ENCODE measurements around the gene ZNF236. TPM values are rescaled to one million over a fixed set of nuclear protein-coding genes. Genes with fewer than 3 reads are reported as not detected.

Gene ZNF236
- total RNA-seq, 1 donor from 2014 or later, result 13.3 TPM

DNA sequence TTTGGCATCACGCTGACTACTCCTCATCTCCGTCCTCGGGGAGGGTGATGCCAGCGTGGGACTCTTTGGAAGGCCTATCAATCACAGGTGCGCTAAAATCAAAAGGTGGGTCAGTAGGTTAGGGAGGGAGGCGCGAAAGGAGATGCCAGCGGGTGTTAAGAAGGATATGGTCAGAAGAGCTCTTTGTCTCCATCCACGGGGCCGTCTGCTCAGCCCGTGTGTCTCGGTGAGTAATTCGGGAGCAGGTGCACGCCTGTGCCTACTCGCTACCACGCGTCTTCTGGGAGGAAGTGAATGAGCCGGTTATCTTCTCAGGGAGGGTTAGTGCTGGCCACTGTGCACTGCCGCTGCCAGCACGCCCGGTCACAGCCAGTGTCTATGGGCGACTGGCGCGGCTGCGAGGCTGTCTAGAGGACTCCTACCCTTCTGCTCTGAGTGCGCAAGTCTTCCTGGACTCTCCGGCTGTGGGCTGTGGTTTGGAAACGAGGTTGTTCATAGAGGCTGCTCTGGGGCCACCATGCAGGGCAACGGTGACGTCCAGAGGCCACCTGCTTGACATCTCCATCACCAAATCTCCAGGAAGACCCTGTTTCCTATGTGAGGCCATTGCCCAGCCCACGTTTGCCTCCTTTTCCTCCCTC, 156.9 kb downstream of the ZNF236 start:
- Histone ChIP-seq H3K27ac (ENCODE audit: low read depth, low read length) (no peak overlapping the region), H2AFZ (ENCODE audit: low read depth, low read length) (no peak overlapping the region), H3K27me3 (ENCODE audit: insufficient read depth, low read length) (no peaks in the 10 kb centered on the region), H3K9me3 (ENCODE audit: insufficient read depth, low read depth, low read length) (no peaks in the 10 kb centered on the region), H3K4me1 (ENCODE audit: insufficient read depth, low read length) (no peaks in the 10 kb centered on the region), H3K36me3 (ENCODE audit: insufficient read depth, low read length) (no peaks in the 10 kb centered on the region), H4K20me1 (ENCODE audit: insufficient read depth, low read length) (no peaks in the 10 kb centered on the region), H3K4me2 (ENCODE audit: low read length) (no peak overlapping the region), H3K9ac (ENCODE audit: low read length) (no peak overlapping the region), H3K79me2 (ENCODE audit: insufficient read depth, low read length) (no peaks in the 10 kb centered on the region), H3K4me3 (ENCODE audit: insufficient read depth, low read depth, low read length) (no peak overlapping the region)
- FAIRE-seq (no peak), DNase-seq (ENCODE audit: low read depth) (no peak)
- no peak overlapping the region for H3K27ac Mint-ChIP-seq (ENCODE audit: unreplicated experiment)
- peaks cover 2% of the 10 kb centered on the region for H3K4me1 Mint-ChIP-seq (ENCODE audit: low read depth, unreplicated experiment)
- H3K4me3 Mint-ChIP-seq (ENCODE audit: unreplicated experiment), result no peak overlapping the region
- no peaks in the 10 kb centered on the region for H3K9me3 Mint-ChIP-seq (ENCODE audit: unreplicated experiment)
- TF ChIP-seq, protein P1, sequence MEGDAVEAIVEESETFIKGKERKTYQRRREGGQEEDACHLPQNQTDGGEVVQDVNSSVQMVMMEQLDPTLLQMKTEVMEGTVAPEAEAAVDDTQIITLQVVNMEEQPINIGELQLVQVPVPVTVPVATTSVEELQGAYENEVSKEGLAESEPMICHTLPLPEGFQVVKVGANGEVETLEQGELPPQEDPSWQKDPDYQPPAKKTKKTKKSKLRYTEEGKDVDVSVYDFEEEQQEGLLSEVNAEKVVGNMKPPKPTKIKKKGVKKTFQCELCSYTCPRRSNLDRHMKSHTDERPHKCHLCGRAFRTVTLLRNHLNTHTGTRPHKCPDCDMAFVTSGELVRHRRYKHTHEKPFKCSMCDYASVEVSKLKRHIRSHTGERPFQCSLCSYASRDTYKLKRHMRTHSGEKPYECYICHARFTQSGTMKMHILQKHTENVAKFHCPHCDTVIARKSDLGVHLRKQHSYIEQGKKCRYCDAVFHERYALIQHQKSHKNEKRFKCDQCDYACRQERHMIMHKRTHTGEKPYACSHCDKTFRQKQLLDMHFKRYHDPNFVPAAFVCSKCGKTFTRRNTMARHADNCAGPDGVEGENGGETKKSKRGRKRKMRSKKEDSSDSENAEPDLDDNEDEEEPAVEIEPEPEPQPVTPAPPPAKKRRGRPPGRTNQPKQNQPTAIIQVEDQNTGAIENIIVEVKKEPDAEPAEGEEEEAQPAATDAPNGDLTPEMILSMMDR (IDR thresholded peaks at IDR 0.05; ENCODE audit: insufficient read depth, low read depth, low read length), result no peak
- no peak for TF ChIP-seq EZH2 (IDR thresholded peaks at IDR 0.05; ENCODE audit: insufficient read depth, low read length)
- H3K36me3 Mint-ChIP-seq (ENCODE audit: low read depth, unreplicated experiment), result peaks cover 16% of the 10 kb centered on the region
- H3K27me3 Mint-ChIP-seq (ENCODE audit: low read depth, unreplicated experiment), result peaks cover 2% of the 10 kb centered on the region

DNA sequence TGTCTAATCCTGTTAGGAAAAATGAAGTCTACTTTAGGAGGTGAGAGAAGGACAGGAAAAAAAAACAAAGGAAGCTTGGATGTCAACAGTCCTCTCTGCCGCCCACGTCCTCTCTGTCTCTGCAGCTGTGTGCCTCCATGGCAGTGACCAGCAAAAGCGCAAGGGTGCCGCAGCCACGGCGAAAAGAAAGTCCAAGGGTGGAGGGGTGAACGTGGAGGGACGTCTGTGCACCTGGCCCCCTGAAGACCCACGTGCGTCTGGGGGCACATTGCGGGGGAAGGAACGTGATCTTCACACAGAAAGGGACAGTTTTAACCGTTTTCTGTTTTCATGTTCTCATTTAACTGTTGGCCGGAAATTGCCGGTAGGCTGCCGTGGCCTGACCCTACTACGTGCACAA, 157.5 kb downstream of the ZNF236 start:
- Histone ChIP-seq H3K4me1 (ENCODE audit: insufficient read depth, low read length) (no peaks in the 10 kb centered on the region), H2AFZ (ENCODE audit: low read depth, low read length) (no peak overlapping the region), H3K27ac (ENCODE audit: low read depth, low read length) (no peak overlapping the region), H3K4me2 (ENCODE audit: low read length) (no peak overlapping the region), H4K20me1 (ENCODE audit: insufficient read depth, low read length) (no peaks in the 10 kb centered on the region), H3K27me3 (ENCODE audit: insufficient read depth, low read length) (no peaks in the 10 kb centered on the region), H3K9ac (ENCODE audit: low read length) (no peak overlapping the region), H3K4me3 (ENCODE audit: insufficient read depth, low read depth, low read length) (no peak overlapping the region), H3K36me3 (ENCODE audit: insufficient read depth, low read length) (no peaks in the 10 kb centered on the region), H3K9me3 (ENCODE audit: insufficient read depth, low read depth, low read length) (no peaks in the 10 kb centered on the region), H3K79me2 (ENCODE audit: insufficient read depth, low read length) (no peaks in the 10 kb centered on the region)
- FAIRE-seq (no peak), DNase-seq (ENCODE audit: low read depth) (no peak)
- H3K4me1 Mint-ChIP-seq (ENCODE audit: low read depth, unreplicated experiment), result peaks cover 2% of the 10 kb centered on the region
- H3K9me3 Mint-ChIP-seq (ENCODE audit: unreplicated experiment), result no peaks in the 10 kb centered on the region
- no peak for TF ChIP-seq EZH2 (IDR thresholded peaks at IDR 0.05; ENCODE audit: insufficient read depth, low read length)
- TF ChIP-seq, protein P1 (IDR thresholded peaks at IDR 0.05; ENCODE audit: insufficient read depth, low read depth, low read length), result no peak
- peaks cover 14% of the 10 kb centered on the region for H3K36me3 Mint-ChIP-seq (ENCODE audit: low read depth, unreplicated experiment)
- H3K4me3 Mint-ChIP-seq (ENCODE audit: unreplicated experiment), result no peak overlapping the region
- H3K27ac Mint-ChIP-seq (ENCODE audit: unreplicated experiment), result no peak overlapping the region
- H3K27me3 Mint-ChIP-seq (ENCODE audit: low read depth, unreplicated experiment), result peaks cover 2% of the 10 kb centered on the region

DNA sequence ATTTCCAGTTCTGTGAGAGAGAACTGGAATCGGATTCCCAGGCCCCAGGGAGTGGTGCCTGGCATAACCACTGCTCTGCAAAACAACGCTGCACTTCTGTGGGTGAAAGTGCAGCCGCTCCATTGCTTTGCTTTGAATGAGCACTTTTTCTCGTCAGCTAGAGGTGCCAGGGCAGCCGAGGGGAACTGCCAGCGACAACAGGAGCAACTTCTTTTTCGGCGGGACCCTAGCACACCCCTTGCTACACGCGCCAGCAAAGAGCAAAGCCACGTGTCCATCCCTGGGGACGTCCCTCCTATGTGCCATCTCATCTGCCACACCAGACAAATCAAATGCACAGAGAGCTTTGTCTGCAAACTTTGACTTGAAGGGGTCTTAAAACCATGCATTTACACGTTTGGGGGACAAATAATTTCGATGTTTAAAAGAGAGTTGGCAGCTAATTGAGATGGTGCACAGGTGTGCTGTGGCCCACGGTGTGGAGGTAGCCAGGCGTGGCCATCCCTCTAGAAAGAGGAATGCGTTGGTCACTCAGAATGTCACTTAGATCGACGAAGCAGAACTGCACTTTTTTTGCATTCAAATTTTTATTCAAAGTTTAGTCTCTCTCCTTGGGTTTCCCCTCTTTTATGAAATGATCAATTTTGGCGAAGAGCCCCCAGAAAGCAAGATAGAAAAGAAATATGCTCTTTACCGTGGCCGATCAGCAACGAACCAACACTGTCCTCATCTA, 158.5 kb downstream of the ZNF236 start:
- Mint-ChIP-seq H3K4me3 (ENCODE audit: unreplicated experiment) (no peak overlapping the region), H3K27ac (ENCODE audit: unreplicated experiment) (no peak overlapping the region), H3K36me3 (ENCODE audit: low read depth, unreplicated experiment) (peaks cover 14% of the 10 kb centered on the region), H3K9me3 (ENCODE audit: unreplicated experiment) (no peaks in the 10 kb centered on the region), H3K4me1 (ENCODE audit: low read depth, unreplicated experiment) (peaks cover 2% of the 10 kb centered on the region), H3K27me3 (ENCODE audit: low read depth, unreplicated experiment) (peaks cover 2% of the 10 kb centered on the region)
- no peaks in the 10 kb centered on the region for H3K4me1 ChIP-seq (ENCODE audit: insufficient read depth, low read length)
- no peak overlapping the region for H3K4me3 ChIP-seq (ENCODE audit: insufficient read depth, low read depth, low read length)
- no peaks in the 10 kb centered on the region for H3K9me3 ChIP-seq (ENCODE audit: insufficient read depth, low read depth, low read length)
- no peak for TF ChIP-seq EZH2 (IDR thresholded peaks at IDR 0.05; ENCODE audit: insufficient read depth, low read length)
- TF ChIP-seq, protein P1 (IDR thresholded peaks at IDR 0.05; ENCODE audit: insufficient read depth, low read depth, low read length), result no peak
- no peaks in the 10 kb centered on the region for H3K27me3 ChIP-seq (ENCODE audit: insufficient read depth, low read length)
- no peak for DNase-seq (ENCODE audit: low read depth)
- H2AFZ ChIP-seq (ENCODE audit: low read depth, low read length), result no peak overlapping the region
- no peak for FAIRE-seq
- no peaks in the 10 kb centered on the region for H3K36me3 ChIP-seq (ENCODE audit: insufficient read depth, low read length)
- no peak overlapping the region for H3K27ac ChIP-seq (ENCODE audit: low read depth, low read length)
- no peak overlapping the region for H3K4me2 ChIP-seq (ENCODE audit: low read length)
- H3K79me2 ChIP-seq (ENCODE audit: insufficient read depth, low read length), result no peaks in the 10 kb centered on the region
- no peaks in the 10 kb centered on the region for H4K20me1 ChIP-seq (ENCODE audit: insufficient read depth, low read length)
- H3K9ac ChIP-seq (ENCODE audit: low read length), result no peak overlapping the region
